ENCODE measurements around the gene GCC2.

Gene GCC2

DNA sequence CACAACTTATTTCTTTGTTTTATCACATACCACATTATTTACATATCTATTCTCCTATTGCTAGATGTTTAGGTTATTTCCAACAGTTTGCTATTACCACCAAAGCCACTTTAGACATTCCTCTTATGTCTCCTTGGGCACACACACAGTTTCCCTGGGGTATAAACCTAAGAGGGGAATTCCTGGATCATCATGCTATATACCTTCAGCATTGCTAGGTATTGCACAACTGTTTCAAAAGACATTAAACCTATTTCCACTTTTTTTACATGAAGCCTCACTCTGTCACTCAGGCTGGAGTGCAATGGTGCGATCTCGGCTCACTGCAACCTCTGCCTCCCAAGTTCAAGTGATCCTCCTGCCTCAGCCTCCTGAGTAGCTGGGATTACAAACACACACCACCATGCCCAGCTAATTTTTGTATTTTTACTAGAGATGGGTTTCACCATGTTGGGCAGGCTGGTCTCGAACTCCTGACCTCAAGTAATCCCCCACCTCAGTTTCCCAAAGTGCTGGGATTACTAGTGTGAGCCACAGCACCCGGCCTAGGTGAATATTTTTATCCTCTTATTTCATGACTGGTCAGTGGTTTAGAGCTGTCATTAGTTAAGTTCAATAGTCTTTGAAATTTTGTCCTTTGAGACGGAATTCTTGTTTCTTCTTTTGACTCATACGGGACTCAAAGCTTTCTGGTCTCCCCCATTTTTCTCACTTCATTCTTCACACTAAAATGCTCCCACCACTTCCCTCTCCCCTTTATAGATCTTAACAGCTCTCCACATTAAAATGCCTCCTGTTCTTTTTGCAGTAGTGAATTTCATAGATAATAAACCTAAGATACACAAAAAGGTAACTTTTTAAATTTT is 40.9 kb upstream of the GCC2 start:
- Histone ChIP-seq H3K9me3 (no peaks in the 10 kb centered on the region), H3K36me3 (no peaks in the 10 kb centered on the region), H3K4me3 (ENCODE audit: low read depth, low read length) (no peak overlapping the region), H3K27me3 (no peaks in the 10 kb centered on the region), H3K4me1 (no peaks in the 10 kb centered on the region)
- no peak for DNase-seq
- TF ChIP-seq, protein P1, sequence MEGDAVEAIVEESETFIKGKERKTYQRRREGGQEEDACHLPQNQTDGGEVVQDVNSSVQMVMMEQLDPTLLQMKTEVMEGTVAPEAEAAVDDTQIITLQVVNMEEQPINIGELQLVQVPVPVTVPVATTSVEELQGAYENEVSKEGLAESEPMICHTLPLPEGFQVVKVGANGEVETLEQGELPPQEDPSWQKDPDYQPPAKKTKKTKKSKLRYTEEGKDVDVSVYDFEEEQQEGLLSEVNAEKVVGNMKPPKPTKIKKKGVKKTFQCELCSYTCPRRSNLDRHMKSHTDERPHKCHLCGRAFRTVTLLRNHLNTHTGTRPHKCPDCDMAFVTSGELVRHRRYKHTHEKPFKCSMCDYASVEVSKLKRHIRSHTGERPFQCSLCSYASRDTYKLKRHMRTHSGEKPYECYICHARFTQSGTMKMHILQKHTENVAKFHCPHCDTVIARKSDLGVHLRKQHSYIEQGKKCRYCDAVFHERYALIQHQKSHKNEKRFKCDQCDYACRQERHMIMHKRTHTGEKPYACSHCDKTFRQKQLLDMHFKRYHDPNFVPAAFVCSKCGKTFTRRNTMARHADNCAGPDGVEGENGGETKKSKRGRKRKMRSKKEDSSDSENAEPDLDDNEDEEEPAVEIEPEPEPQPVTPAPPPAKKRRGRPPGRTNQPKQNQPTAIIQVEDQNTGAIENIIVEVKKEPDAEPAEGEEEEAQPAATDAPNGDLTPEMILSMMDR (IDR thresholded peaks at IDR 0.05; ENCODE audit: low read depth, low read length) = no peak

DNA sequence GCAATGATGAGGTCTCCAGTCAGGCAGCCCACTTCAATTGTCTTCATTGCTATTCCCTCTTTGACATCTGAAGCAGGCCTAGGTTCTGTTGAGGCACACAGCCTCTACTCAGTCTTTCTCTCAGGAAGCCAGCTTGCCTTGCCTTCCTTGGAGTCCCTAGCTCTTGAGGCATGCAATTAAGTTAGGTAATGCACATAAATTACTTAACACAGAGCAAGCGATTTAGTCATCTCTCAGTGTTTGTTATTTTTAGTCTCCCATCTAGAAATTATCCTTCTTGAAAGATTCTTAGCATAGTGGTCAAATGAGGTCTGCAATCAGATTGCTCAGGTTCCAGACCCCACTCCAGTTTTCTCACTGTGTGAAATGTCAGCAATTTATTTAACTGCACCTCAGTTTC is 39.2 kb upstream of the GCC2 start:
- no peak overlapping the region for H3K4me3 ChIP-seq (ENCODE audit: low read depth, low read length)
- H3K4me1 ChIP-seq = no peaks in the 10 kb centered on the region
- DNase-seq = no peak
- H3K9me3 ChIP-seq = no peaks in the 10 kb centered on the region
- TF ChIP-seq, protein P1 (IDR thresholded peaks at IDR 0.05; ENCODE audit: low read depth, low read length) = no peak
- H3K36me3 ChIP-seq = no peaks in the 10 kb centered on the region
- H3K27me3 ChIP-seq = no peaks in the 10 kb centered on the region

DNA sequence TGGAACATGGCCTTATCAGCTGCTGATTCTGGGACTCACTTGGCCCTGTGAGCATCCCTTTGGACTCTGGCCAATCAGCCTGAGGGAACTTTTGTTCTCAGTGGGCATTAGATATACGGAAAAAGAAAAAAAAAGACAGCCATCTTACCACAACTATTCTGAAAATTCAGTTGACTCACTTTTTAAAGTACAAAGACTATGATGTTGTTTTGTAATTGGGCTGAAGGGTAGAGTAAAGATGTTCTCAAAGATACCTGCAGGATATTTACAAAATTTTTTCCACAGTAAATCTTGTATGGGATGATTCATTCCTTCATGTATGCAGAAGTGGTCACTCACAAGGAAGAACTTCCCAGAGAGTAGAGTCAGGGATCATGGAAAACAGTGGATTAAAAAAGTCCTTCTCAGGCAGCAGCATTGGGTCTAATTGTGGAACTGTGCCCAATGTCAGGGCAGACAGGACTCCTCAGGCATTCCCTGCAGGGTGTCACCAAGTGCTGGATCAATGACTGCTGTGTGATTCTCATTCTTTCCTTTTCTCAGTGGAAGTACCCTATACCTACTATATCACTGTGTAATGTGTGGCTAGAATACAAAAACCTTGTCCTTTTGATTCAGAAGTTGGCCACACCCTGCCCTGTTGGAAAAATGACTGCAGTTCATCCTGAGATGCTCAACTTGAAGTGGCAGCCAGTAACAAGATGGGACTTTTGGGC is 35.9 kb upstream of the GCC2 start:
- no peaks in the 10 kb centered on the region for H3K36me3 ChIP-seq
- H3K9me3 ChIP-seq = no peaks in the 10 kb centered on the region
- TF ChIP-seq, protein P1 (IDR thresholded peaks at IDR 0.05; ENCODE audit: low read depth, low read length) = no peak
- no peak overlapping the region for H3K4me3 ChIP-seq (ENCODE audit: low read depth, low read length)
- H3K4me1 ChIP-seq = no peaks in the 10 kb centered on the region
- no peaks in the 10 kb centered on the region for H3K27me3 ChIP-seq
- peak; percentile 61 for DNase-seq

DNA sequence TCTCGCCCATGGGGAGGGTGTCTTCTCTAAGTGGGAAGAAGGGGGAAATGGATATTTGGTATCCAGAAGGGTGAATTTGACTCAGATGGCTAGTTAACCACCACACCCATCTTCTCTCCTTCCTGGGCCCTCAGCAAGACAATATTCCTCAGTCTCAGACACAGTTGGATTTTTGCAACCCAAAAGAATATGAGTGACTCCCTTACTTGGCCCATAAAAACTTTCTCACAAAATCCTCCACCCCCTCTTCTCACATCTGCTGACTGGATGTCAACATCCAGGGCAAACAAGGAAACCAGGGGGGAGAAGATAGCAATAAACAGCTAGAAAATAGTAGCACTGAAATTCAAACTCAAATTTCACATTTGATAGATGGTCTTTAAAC is 35.3 kb upstream of the GCC2 start:
- TF ChIP-seq, protein P1 (IDR thresholded peaks at IDR 0.05; ENCODE audit: low read depth, low read length) = no peak
- no peaks in the 10 kb centered on the region for H3K4me1 ChIP-seq
- no peaks in the 10 kb centered on the region for H3K9me3 ChIP-seq
- no peak overlapping the region for H3K4me3 ChIP-seq (ENCODE audit: low read depth, low read length)
- no peaks in the 10 kb centered on the region for H3K27me3 ChIP-seq
- no peaks in the 10 kb centered on the region for H3K36me3 ChIP-seq
- DNase-seq = no peak

DNA sequence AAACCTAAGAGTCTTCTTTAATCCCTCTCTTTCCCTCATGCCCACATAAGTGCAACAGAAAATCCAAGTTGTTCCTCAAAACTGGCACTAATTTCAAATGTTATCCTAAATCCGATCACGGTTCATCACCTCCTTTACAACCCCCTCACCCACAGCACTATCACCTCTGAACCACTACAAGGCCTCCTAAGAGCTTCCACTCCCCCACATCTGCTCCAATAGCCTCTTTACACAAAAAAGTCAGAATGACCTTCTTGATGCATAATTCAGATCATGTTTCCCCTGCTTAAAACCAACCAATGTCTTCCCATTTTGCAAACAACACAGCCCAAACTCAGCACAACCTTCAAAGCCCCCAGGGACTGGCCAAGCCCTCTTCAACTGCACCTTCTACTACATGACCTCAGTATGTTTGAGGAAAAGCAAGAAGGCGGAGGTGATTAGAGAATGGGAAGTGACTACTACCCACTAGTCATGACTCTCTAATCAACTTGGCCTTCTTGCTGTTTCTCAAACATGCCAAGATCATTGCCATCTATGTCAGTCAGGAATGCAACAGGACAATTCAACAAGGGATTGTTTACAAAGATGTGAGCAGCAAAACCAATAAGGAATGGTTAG is 34.6 kb upstream of the GCC2 start:
- Histone ChIP-seq H3K9me3 (no peaks in the 10 kb centered on the region), H3K27me3 (no peaks in the 10 kb centered on the region), H3K4me3 (ENCODE audit: low read depth, low read length) (no peak overlapping the region), H3K36me3 (no peaks in the 10 kb centered on the region), H3K4me1 (no peaks in the 10 kb centered on the region)
- no peak for DNase-seq
- TF ChIP-seq, protein P1 (IDR thresholded peaks at IDR 0.05; ENCODE audit: low read depth, low read length) = no peak

Measured in BE2C (cell line).